Measurements from ENCODE around the gene APLF. TPM values are rescaled to one million over a fixed set of nuclear protein-coding genes. Genes with fewer than 3 reads are reported as not detected.

APLF gene
- total RNA-seq, 4 donors from 2014 or later = 11.3 to 25.9 (median 17.1) TPM

DNA sequence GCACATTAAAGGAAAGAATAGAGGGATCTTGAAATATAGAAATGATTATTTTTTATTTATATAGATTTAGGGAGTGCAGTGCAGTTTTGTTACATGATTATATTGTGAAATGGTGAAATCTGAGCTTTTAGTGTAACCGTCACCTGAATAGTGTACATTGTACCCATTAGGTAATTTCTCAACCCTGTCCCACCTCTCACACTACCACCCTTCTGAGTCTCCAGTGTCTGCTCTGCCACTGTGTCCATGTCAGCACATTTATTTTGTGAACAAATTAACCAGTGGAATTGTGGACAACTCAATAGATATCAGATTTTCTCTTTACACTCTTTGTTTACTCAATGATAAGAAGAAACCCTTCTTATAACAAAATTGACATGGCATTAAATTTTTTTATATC lies 24.2 kb downstream of the APLF start:
- Histone ChIP-seq H3K36me3 (no peaks in the 10 kb centered on the region), H3K9me3 (no peaks in the 10 kb centered on the region), H3K4me1 (no peaks in the 10 kb centered on the region), H3K27me3 (no peaks in the 10 kb centered on the region), H3K27ac (no peak overlapping the region), H3K4me3 (no peak overlapping the region)
- no peak for DNase-seq
- intact Hi-C loops (cut with DNase I; ENCODE audit: low total_unique reads) = no loop called here
- TF ChIP-seq CTCF (IDR thresholded peaks at IDR 0.05) (no peak), POLR2A (IDR thresholded peaks at IDR 0.05) (no peak)

GRCh38 chr2:68499133-68499532 lies 31.7 kb downstream of the APLF start:
- DNase-seq = no peak
- Histone ChIP-seq H3K27ac (no peak overlapping the region), H3K36me3 (no peaks in the 10 kb centered on the region), H3K9me3 (no peaks in the 10 kb centered on the region), H3K4me1 (no peaks in the 10 kb centered on the region), H3K4me3 (no peak overlapping the region), H3K27me3 (no peaks in the 10 kb centered on the region)
- intact Hi-C loops (cut with DNase I; ENCODE audit: low total_unique reads) = no loop called here
- TF ChIP-seq CTCF (IDR thresholded peaks at IDR 0.05) = no peak
- TF ChIP-seq POLR2A (IDR thresholded peaks at IDR 0.05) = no peak

DNA sequence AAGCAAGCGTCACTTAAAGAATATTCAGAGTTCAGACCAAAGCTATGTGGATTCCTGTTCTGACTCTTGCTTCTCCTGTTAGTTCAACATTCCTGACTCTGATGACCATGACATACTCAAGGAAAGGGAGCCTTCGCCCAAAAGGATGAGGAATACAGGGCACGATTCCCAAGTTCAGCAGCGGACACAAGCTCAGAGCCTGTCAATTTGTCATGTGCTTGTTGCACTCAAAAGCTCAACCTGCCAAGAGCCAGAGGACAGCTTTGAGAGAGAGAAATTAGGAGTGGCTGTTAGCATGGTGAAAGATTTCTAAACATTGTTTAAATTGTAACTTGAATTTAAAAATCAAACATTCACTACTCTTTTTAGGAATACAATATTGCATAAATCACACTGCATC lies 33.3 kb downstream of the APLF start:
- Histone ChIP-seq H3K36me3 (no peaks in the 10 kb centered on the region), H3K27ac (no peak overlapping the region), H3K9me3 (no peaks in the 10 kb centered on the region), H3K27me3 (no peaks in the 10 kb centered on the region), H3K4me3 (no peak overlapping the region), H3K4me1 (no peaks in the 10 kb centered on the region)
- TF ChIP-seq POLR2A (IDR thresholded peaks at IDR 0.05) (no peak), CTCF (IDR thresholded peaks at IDR 0.05) (no peak)
- intact Hi-C loops (cut with DNase I; ENCODE audit: low total_unique reads) = no loop called here
- DNase-seq = no peak

DNA sequence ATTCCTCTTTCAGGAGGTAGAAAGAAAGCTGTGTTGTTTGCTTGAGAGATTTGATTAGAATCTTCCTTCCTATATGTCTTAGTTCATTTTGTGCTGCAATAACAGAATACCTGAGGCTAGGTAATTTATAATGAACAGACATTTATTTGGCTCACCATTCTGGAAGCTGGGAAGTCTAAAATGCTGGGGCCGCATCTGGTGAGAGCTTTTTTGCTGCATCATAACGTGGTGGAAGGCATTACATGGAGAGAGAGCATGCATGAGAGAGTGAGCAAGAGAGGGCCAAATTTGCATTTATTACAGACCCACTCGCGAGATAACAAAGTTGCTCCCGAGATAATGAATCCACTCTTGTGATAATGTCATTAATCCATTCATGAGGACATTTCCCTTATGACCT lies 34.4 kb downstream of the APLF start:
- Histone ChIP-seq H3K27me3 (no peaks in the 10 kb centered on the region), H3K4me3 (no peak overlapping the region), H3K4me1 (no peaks in the 10 kb centered on the region), H3K27ac (no peak overlapping the region), H3K36me3 (no peaks in the 10 kb centered on the region), H3K9me3 (no peaks in the 10 kb centered on the region)
- no peak for TF ChIP-seq POLR2A (IDR thresholded peaks at IDR 0.05)
- no peak for TF ChIP-seq CTCF (IDR thresholded peaks at IDR 0.05)
- DNase-seq = no peak
- intact Hi-C loops (cut with DNase I; ENCODE audit: low total_unique reads) = no loop called here

DNA sequence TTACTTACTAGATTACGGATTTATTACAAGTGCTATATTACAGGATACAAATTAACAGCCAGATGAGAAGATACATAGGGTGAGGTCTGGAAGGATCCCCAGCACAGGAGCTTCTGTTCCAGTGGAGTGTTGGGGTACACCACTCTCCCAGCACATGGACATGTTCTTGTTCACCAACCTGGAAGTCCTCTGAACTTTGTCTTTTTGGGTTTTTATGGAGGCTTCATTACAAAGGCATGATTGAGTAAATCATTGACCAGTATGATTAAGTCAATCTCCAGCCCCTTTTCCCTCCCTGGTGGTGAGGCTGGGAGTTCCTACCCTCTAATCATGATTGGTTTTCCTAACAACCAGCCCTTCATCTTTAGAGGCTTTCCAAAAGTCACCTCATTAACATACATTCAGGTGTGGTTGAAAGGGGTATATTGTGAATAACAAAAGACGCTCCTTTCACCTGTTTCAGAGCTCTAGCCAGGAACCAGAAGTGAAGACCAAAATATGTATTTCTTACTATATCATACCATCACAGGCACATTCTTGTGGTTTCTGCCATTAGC lies 38.3 kb downstream of the APLF start:
- no peak overlapping the region for H3K27ac ChIP-seq
- intact Hi-C loops (cut with DNase I; ENCODE audit: low total_unique reads) = no loop called here
- no peaks in the 10 kb centered on the region for H3K27me3 ChIP-seq
- TF ChIP-seq CTCF (IDR thresholded peaks at IDR 0.05) = no peak
- TF ChIP-seq POLR2A (IDR thresholded peaks at IDR 0.05) = no peak
- no peaks in the 10 kb centered on the region for H3K9me3 ChIP-seq
- no peak overlapping the region for H3K4me3 ChIP-seq
- no peaks in the 10 kb centered on the region for H3K36me3 ChIP-seq
- DNase-seq = no peak
- H3K4me1 ChIP-seq = no peaks in the 10 kb centered on the region
